Ishikawa (cell line): ENCODE measurements around the gene ADGRD2.

Experiments used
- CEBPB ChIP-seq: IDR thresholded peaks from 2 replicates; pipeline ENCODE4 v1.6.1; 2012
- CREB1 ChIP-seq: IDR thresholded peaks from 2 replicates; pipeline ENCODE4 v1.6.1; 2012; ENCODE audit warnings: low read depth
- EGR1 ChIP-seq: IDR thresholded peaks from 2 replicates; pipeline ENCODE4 v1.6.1; 2012
- EP300 ChIP-seq: IDR thresholded peaks from 2 replicates; pipeline ENCODE4 v1.6.1; 2012; ENCODE audit warnings: borderline replicate concordance
- FOXM1 ChIP-seq: IDR thresholded peaks from 2 replicates; pipeline ENCODE4 v1.6.1; 2012; ENCODE audit warnings: low read depth, borderline replicate concordance
- NFIC ChIP-seq: IDR thresholded peaks from 2 replicates; pipeline ENCODE4 v1.6.1; 2012
- RAD21 ChIP-seq: IDR thresholded peaks from 2 replicates; pipeline ENCODE4 v1.6.1; 2012; ENCODE audit warnings: low read depth
- TAF1 ChIP-seq: IDR thresholded peaks from 2 replicates; pipeline ENCODE4 v1.6.1; 2012; ENCODE audit warnings: low read depth, mild to moderate bottlenecking
- TCF12 ChIP-seq: IDR thresholded peaks from 2 replicates; pipeline ENCODE4 v1.6.1; 2012; ENCODE audit warnings: low read depth
- TEAD4 ChIP-seq: IDR thresholded peaks from 2 replicates; pipeline ENCODE4 v1.6.1; 2012
- YY1 ChIP-seq: IDR thresholded peaks from 2 replicates; pipeline ENCODE4 v1.6.1; 2012; ENCODE audit warnings: low read depth
- ZBTB7A ChIP-seq: IDR thresholded peaks from 2 replicates; pipeline ENCODE4 v1.6.1; 2012; ENCODE audit warnings: low read depth
- TF ChIP-seq, protein P1 (sequence below): IDR thresholded peaks from 2 replicates; pipeline ENCODE4 v1.6.1; 2012
- TF ChIP-seq, protein P2 (sequence below): IDR thresholded peaks from 2 replicates; pipeline ENCODE4 v1.6.1; 2012; ENCODE audit warnings: low read depth, mild to moderate bottlenecking
- TF ChIP-seq, protein P3 (sequence below): IDR thresholded peaks from 2 replicates; pipeline ENCODE4 v1.6.1; 2012

The ADGRD2 gene

DNA sequence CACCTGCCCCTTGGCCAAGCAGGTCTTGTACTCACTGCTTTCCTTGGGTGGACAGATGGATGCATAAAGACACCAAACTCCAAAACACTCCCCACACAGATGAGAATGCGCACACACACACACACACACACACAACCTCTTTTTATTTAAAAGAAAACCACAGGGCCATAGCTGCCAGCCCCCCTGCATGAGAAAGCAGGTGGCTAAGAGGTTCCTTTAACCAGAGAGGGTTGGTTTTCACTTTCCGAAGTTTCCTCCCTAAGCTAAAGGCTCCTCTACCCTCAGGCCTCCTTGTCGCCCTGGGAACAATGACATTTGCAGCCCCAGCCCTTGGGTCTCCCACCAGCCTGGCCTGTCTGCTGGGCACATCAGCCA is 45.8 kb downstream of the ADGRD2 start:
- TF ChIP-seq ZBTB7A (no peak), TAF1 (no peak), TCF12 (no peak), TEAD4 (no peak), EP300 (no peak), RAD21 (no peak), CREB1 (no peak)
- TF ChIP-seq, protein P1, sequence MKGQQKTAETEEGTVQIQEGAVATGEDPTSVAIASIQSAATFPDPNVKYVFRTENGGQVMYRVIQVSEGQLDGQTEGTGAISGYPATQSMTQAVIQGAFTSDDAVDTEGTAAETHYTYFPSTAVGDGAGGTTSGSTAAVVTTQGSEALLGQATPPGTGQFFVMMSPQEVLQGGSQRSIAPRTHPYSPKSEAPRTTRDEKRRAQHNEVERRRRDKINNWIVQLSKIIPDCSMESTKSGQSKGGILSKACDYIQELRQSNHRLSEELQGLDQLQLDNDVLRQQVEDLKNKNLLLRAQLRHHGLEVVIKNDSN = no peak
- TF ChIP-seq, protein P2, sequence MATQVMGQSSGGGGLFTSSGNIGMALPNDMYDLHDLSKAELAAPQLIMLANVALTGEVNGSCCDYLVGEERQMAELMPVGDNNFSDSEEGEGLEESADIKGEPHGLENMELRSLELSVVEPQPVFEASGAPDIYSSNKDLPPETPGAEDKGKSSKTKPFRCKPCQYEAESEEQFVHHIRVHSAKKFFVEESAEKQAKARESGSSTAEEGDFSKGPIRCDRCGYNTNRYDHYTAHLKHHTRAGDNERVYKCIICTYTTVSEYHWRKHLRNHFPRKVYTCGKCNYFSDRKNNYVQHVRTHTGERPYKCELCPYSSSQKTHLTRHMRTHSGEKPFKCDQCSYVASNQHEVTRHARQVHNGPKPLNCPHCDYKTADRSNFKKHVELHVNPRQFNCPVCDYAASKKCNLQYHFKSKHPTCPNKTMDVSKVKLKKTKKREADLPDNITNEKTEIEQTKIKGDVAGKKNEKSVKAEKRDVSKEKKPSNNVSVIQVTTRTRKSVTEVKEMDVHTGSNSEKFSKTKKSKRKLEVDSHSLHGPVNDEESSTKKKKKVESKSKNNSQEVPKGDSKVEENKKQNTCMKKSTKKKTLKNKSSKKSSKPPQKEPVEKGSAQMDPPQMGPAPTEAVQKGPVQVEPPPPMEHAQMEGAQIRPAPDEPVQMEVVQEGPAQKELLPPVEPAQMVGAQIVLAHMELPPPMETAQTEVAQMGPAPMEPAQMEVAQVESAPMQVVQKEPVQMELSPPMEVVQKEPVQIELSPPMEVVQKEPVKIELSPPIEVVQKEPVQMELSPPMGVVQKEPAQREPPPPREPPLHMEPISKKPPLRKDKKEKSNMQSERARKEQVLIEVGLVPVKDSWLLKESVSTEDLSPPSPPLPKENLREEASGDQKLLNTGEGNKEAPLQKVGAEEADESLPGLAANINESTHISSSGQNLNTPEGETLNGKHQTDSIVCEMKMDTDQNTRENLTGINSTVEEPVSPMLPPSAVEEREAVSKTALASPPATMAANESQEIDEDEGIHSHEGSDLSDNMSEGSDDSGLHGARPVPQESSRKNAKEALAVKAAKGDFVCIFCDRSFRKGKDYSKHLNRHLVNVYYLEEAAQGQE = no peak

DNA sequence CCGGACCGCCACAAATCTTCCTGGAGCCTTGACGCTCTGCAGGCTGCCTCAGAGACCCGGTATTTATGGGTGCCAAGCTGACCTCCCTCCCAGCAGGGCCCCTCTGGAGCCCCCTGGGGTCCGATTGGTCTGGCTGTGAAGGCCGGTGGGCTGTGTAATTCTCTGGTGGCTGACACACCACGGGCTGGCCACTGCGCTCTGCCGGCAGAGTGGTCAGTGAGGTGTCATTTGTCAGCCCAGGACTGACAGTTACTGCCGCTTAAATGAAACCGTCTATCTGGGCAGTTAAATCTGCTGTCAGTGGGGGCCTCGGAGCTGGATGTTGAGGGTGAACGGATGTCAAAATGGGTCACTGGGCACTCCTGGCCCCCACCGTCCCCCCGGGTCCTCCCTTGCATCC is 46.2 kb downstream of the ADGRD2 start:
- TF ChIP-seq YY1 (no peak), TAF1 (no peak), ZBTB7A (0 out of 2 replicates have a peak, but pooled peaks have one; percentile 1), FOXM1 (no peak)
- TF ChIP-seq, protein P1 = no peak

DNA sequence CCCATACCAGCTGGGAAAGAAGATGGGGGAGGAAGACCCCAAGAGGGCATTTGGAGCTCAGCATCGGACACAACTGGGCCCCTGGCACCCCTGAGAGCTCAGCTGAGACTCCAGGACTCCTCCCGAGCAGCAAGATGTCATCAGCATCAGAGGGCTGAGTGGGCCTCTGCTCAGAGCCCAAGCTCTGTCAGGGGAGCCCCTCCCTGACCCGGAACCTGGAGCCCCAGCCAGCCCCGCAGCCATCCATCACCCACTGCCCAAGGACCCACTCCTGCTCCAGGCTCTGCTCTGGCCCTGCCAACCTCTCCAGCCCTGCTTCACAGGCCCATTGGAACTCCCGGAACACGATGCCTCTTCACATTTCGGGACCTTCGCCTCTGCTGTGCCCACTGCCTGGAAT is 47.2 kb downstream of the ADGRD2 start:
- no peak for TF ChIP-seq TAF1
- TF ChIP-seq TEAD4 = no peak
- no peak for TF ChIP-seq NFIC
- no peak for TF ChIP-seq YY1
- TF ChIP-seq CEBPB = no peak
- TF ChIP-seq ZBTB7A = no peak
- TF ChIP-seq RAD21 = no peak
- no peak for TF ChIP-seq EGR1

DNA sequence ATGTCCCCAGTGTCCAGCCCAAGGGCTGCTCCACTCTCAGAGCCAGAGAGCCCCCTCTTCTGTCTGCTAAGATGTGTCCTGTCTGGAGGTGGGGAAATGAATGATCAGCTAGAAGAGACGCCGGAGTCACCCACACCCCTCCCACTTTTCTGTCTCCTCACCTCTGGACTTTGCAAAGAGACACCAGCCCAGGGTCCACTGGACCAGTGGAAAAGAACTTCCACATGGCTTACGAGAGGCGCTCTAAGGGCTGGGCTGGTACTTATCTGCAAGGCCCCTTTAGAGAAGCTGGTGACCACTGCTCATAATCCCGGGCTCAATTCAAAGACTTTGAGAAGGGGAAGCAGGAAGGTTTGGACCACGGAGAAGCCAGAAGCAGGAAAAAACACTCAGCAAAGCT is 47.8 kb downstream of the ADGRD2 start:
- TF ChIP-seq CREB1 = no peak
- no peak for TF ChIP-seq NFIC
- no peak for TF ChIP-seq CEBPB
- TF ChIP-seq, protein P2 = no peak
- no peak for TF ChIP-seq FOXM1
- TF ChIP-seq RAD21 = no peak
- no peak for TF ChIP-seq ZBTB7A
- TF ChIP-seq TCF12 = no peak
- no peak for TF ChIP-seq YY1

DNA sequence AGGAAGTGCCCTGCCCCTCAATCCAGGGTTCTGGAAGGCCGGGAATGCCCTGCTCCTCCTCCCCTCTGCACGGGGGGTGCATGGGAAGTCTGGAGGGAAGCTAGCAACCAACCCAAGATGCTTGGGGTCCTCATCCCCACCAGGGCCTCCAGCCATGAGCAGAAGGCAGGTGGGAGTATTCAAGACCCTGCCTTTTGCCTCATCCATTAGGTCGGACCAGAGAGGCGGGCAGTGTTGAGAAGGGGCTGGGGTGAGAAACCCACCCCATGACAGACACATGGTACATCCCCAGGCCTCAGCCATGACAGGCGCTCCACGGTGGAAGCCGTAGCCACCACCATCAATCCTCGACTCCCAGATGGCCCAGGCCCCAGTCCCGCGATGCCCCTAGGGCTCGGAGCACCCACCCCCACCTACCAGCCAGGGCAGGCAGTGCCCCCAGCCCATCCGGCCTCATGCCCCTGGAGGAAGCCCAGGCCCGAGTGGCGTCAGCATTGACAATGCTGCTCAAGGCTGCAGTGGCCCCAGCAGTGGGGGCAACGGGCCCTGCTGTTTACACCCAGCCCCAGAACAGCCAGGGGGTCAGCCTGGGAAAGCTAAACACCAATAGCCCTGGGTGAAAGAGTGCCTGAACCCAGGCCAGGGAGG is 48.4 kb downstream of the ADGRD2 start:
- no peak for TF ChIP-seq TEAD4
- no peak for TF ChIP-seq CREB1
- TF ChIP-seq EGR1 = no peak
- no peak for TF ChIP-seq CEBPB
- TF ChIP-seq RAD21 = no peak

DNA sequence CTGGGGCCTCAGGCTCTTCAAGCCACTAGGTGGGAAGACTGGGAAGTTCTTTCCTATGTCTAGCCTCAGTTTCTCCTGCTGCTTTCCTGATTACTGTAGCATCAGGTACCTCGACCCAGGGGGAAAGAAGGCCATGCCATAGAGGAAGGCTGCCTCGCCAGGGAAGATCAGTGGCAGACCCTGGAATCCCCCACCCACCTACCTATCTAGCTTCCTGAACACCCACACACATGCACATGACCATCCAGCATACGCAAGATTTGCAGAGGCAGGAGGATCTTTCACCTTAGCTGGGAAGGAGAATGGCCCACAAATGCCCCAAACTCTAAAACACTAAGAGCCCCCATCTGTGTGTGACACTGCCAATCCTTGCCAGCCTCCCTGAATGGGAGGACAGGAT is 49.0 kb downstream of the ADGRD2 start:
- TF ChIP-seq, protein P3, sequence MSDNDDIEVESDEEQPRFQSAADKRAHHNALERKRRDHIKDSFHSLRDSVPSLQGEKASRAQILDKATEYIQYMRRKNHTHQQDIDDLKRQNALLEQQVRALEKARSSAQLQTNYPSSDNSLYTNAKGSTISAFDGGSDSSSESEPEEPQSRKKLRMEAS = no peak
- no peak for TF ChIP-seq TAF1
- no peak for TF ChIP-seq EGR1

DNA sequence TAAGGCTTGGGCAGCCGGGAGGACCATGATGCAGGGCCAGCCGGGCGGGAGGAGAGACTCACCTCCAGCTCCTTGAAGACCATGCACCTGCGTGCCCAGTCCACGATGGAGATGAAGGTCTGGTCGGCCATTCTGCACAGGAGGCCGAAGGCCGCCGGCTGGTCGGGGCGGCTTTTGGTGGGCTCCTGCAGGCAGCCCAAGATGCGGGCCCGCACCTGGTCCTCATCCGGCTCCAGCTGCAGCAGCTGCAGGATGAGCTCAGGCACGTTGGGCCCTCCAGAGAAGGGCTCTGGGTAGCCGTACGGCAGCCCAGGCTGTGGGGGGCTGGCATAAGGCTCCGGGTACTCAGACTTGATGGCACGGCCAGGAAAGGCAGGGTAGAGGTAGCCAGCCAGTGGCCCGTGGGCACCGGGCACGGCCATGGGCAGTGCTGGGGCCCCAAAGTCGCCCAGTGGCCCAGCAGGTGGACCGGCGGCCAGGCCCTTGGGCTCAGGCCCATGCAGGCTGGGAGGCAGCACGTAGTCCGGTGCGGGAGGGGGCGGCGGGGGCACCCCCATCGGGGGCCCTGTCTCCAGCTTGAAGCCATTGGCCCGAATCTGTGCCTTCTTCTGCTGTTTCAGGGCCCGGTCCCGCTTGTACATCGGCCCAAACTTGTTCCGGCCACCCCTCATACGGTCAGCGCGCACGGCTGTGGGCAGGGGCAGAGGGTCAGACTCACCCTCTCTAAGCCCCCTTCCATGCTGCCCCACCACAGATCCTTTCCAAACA is 50.0 kb downstream of the ADGRD2 start:
- no peak for TF ChIP-seq TAF1
- no peak for TF ChIP-seq EP300
